H1 (cell line): Measurements from ENCODE around the gene TBC1D19. TPM values are rescaled to one million over a fixed set of nuclear protein-coding genes. Genes with fewer than 3 reads are reported as not detected.

Source experiments
- CTCF ChIA-PET: fragments of 300-600 bp; sonication (Branson Sonifier 250); formaldehyde crosslinking; loops from one replicate; lab custom pipeline; 2021; ENCODE audit not compliant: partially characterized antibody; lab: Charles Lee
- POLR2A ChIA-PET: fragments of 300-600 bp; sonication (Branson Sonifier 250); formaldehyde crosslinking; loops from one replicate; lab custom pipeline; 2021; ENCODE audit warnings: inconsistent platforms; ENCODE audit not compliant: partially characterized antibody; lab: Charles Lee
- DNase-seq, 2 experiments: peaks; one replicate each; pipeline versions ENCODE4 v3.0.0 to v3.0.0-alpha.2; 2010 to 2022; ENCODE audit warnings: low spot score in 2 of 2, low read depth in 1 of 2, mixed read lengths in 1 of 2
- FAIRE-seq: peaks from 2 replicates; lab custom pipeline; 2011; peaks lifted over from hg19 to GRCh38; lab: Jason Lieb, UNC
- H2AFZ ChIP-seq: 2 replicates; pipeline ENCODE4 v1.8.1; 2012; ENCODE audit warnings: low read length, inconsistent platforms
- H2AK5ac ChIP-seq: 2 replicates; pipeline ENCODE4 v1.6.1; 2013; ENCODE audit warnings: low read depth, low read length
- H2BK120ac ChIP-seq: replicated peaks from 2 replicates; pipeline ENCODE3; 2013; ENCODE audit warnings: low read depth, low read length, inconsistent platforms
- H2BK12ac ChIP-seq: 2 replicates; pipeline ENCODE4 v1.6.1; 2013; ENCODE audit warnings: low read depth, low read length
- H2BK15ac ChIP-seq: 2 replicates; pipeline ENCODE4 v1.6.1; 2013; ENCODE audit warnings: low read length
- H2BK20ac ChIP-seq: 2 replicates; pipeline ENCODE4 v1.6.1; 2013; ENCODE audit warnings: low read length
- H2BK5ac ChIP-seq: 2 replicates; pipeline ENCODE4 v1.6.1; 2013; ENCODE audit warnings: low read depth, low read length
- H3K14ac ChIP-seq: 2 replicates; pipeline ENCODE4 v1.6.1; 2013; ENCODE audit warnings: inconsistent platforms; ENCODE audit not compliant: insufficient read length
- H3K18ac ChIP-seq: 2 replicates; pipeline ENCODE4 v1.6.1; 2013; ENCODE audit warnings: low read length; ENCODE audit errors: extremely low read depth
- H3K23ac ChIP-seq: 2 replicates; pipeline ENCODE4 v1.6.1; 2013; ENCODE audit warnings: inconsistent platforms; ENCODE audit not compliant: insufficient read length
- H3K23me2 ChIP-seq: 2 replicates; pipeline ENCODE4 v1.6.1; 2013; ENCODE audit warnings: low read depth, low read length
- H3K27ac ChIP-seq: 2 replicates; pipeline ENCODE4 v1.6.1; 2011; ENCODE audit warnings: low read depth, low read length, inconsistent platforms
- H3K27me3 ChIP-seq, 4 experiments: replicated peaks in 1 of 4; 1 replicate in 1 of 4; 2 replicates in 3 of 4; pipeline versions ENCODE4 v1.6.1 to v1.8.1; 2011 to 2013; ENCODE audit warnings: low read length in 3 of 4, mild to moderate bottlenecking in 3 of 4, inconsistent platforms in 2 of 4, mixed read lengths in 2 of 4, moderate library complexity in 1 of 4; ENCODE audit not compliant: control insufficient read depth in 3 of 4, insufficient read depth in 3 of 4; ENCODE audit errors: extremely low read depth in 1 of 4
- H3K36me3 ChIP-seq, 4 experiments: 2 replicates each; pipeline versions ENCODE4 v1.6.1 to v1.8.1; 2011 to 2013; ENCODE audit warnings: mild to moderate bottlenecking in 4 of 4, low read length in 3 of 4, moderate library complexity in 2 of 4, control low read depth in 1 of 4, inconsistent platforms in 1 of 4; ENCODE audit not compliant: insufficient read depth in 4 of 4, control insufficient read depth in 2 of 4
- H3K4ac ChIP-seq: replicated peaks from 2 replicates; pipeline ENCODE3; 2013; ENCODE audit warnings: low read length, low read depth, mixed read lengths, inconsistent platforms; ENCODE audit not compliant: insufficient read length
- H3K4me1 ChIP-seq, 4 experiments: replicated peaks in 1 of 4; 1 replicate in 1 of 4; 2 replicates in 3 of 4; pipeline versions ENCODE4 v1.6.1 to v1.8.1; 2011 to 2013; ENCODE audit warnings: low read length in 3 of 4, inconsistent platforms in 2 of 4, mixed read lengths in 1 of 4; ENCODE audit not compliant: insufficient read depth in 4 of 4, control insufficient read depth in 3 of 4
- H3K4me2 ChIP-seq, 2 experiments: 2 replicates each; pipeline versions ENCODE4 v1.6.1 to v1.8.1; 2011 to 2013; ENCODE audit warnings: low read depth in 2 of 2, low read length in 2 of 2, control low read depth in 1 of 2, inconsistent platforms in 1 of 2, mild to moderate bottlenecking in 1 of 2; ENCODE audit not compliant: insufficient read depth in 1 of 2
- H3K4me3 ChIP-seq, 4 experiments: fragments of 200-600, 300-600 bp in 1 of 4; sonication (generic), shearing (Covaris generic), sonication (Bioruptor Twin) in 1 of 4; 2 replicates each; pipeline versions ENCODE4 v1.5.1 to v1.8.1; 2011 to 2016; ENCODE audit warnings: low read length in 4 of 4, low read depth in 3 of 4, control low read depth in 2 of 4, inconsistent platforms in 2 of 4, mild to moderate bottlenecking in 2 of 4, mixed read lengths in 1 of 4, moderate library complexity in 1 of 4; ENCODE audit not compliant: insufficient read depth in 2 of 4; ENCODE audit errors: extremely low read depth in 1 of 4
- H3K56ac ChIP-seq: replicated peaks from 2 replicates; pipeline ENCODE3; 2013; ENCODE audit warnings: low read depth, mild to moderate bottlenecking, mixed read lengths, low read length, inconsistent platforms; ENCODE audit not compliant: insufficient read length
- H3K79me1 ChIP-seq: 2 replicates; pipeline ENCODE4 v1.6.1; 2013; ENCODE audit warnings: low read depth, low read length, control low read depth
- H3K79me2 ChIP-seq, 2 experiments: 2 replicates each; pipeline versions ENCODE4 v1.6.1 to v1.8.1; 2012 to 2013; ENCODE audit warnings: low read length in 2 of 2, mild to moderate bottlenecking in 2 of 2, inconsistent platforms in 1 of 2; ENCODE audit not compliant: insufficient read depth in 2 of 2, control insufficient read depth in 1 of 2
- H3K9ac ChIP-seq, 4 experiments: replicated peaks in 1 of 4; 1 replicate in 1 of 4; 2 replicates in 3 of 4; pipeline versions ENCODE4 v1.6.1 to v1.8.1; 2011 to 2013; ENCODE audit warnings: low read depth in 3 of 4, low read length in 3 of 4, control low read depth in 2 of 4, mild to moderate bottlenecking in 2 of 4, moderate library complexity in 2 of 4, inconsistent platforms in 1 of 4; ENCODE audit errors: extremely low read depth in 1 of 4
- H3K9me3 ChIP-seq, 2 experiments: 2 replicates each; pipeline versions ENCODE4 v1.6.1 to v1.8.1; 2012 to 2013; ENCODE audit warnings: mild to moderate bottlenecking in 2 of 2, moderate library complexity in 2 of 2, control low read depth in 1 of 2, inconsistent platforms in 1 of 2, low read depth in 1 of 2, low read length in 1 of 2, mixed read lengths in 1 of 2; ENCODE audit not compliant: insufficient read depth in 2 of 2
- H4K20me1 ChIP-seq, 2 experiments: replicated peaks in 1 of 2; 2 replicates each; pipeline versions ENCODE3 to v1.8.1; 2011 to 2013; ENCODE audit warnings: inconsistent platforms in 2 of 2, low read length in 2 of 2, mild to moderate bottlenecking in 1 of 2; ENCODE audit not compliant: insufficient read depth in 2 of 2, control insufficient read depth in 1 of 2
- H4K5ac ChIP-seq: 2 replicates; pipeline ENCODE4 v1.6.1; 2013; ENCODE audit warnings: low read length, low read depth, mixed read lengths, inconsistent platforms; ENCODE audit not compliant: insufficient read length
- H4K8ac ChIP-seq: 2 replicates; pipeline ENCODE4 v1.8.0; 2013; ENCODE audit warnings: mild to moderate bottlenecking, moderate library complexity, low read length, inconsistent platforms; ENCODE audit not compliant: insufficient read depth; ENCODE audit errors: extremely low read depth
- H4K91ac ChIP-seq: replicated peaks from 2 replicates; pipeline ENCODE3; 2013; ENCODE audit warnings: low read length, mixed read lengths, inconsistent platforms; ENCODE audit not compliant: insufficient read length
- CHD1 ChIP-seq: IDR thresholded peaks from 2 replicates; pipeline ENCODE4 v1.6.1; 2012; ENCODE audit warnings: low read depth, low read length, improper control_type of control experiment
- EGR1 ChIP-seq: IDR thresholded peaks from 2 replicates; pipeline ENCODE4 v1.6.1; 2011; ENCODE audit warnings: low read depth, low read length, borderline replicate concordance
- PHF8 ChIP-seq: fragments of 200-600 bp; sonication (generic); conservative IDR thresholded peaks from 2 replicates; pipeline ENCODE4 v1.7.1; 2012; ENCODE audit warnings: low read depth, mild to moderate bottlenecking, inconsistent platforms, low read length, moderate library complexity
- RAD21 ChIP-seq, 2 experiments: IDR thresholded peaks in 1 of 2; conservative IDR thresholded peaks in 1 of 2; 2 replicates each; pipeline ENCODE4 v1.6.1; 2011; ENCODE audit warnings: low read depth in 2 of 2, low read length in 2 of 2, improper control_type of control experiment in 1 of 2, inconsistent platforms in 1 of 2, mild to moderate bottlenecking in 1 of 2, moderate library complexity in 1 of 2
- SIRT6 ChIP-seq: IDR thresholded peaks from one replicate; pipeline ENCODE4 v1.7.1; 2012; ENCODE audit warnings: low read length, inconsistent platforms
- SP2 ChIP-seq: IDR thresholded peaks from 2 replicates; pipeline ENCODE4 v1.6.1; 2012; ENCODE audit warnings: mild to moderate bottlenecking, low read length, inconsistent platforms
- WGBS, 2 experiments: shearing (Covaris generic) in 1 of 2; methylation state at CpG; one replicate each; pipeline versions ENCODE4 v1.1.6 to v1.1.7; 2013 to 2015; ENCODE audit warnings: low lambda C conversion rate in 2 of 2, mixed read lengths in 2 of 2, inconsistent platforms in 1 of 2, low coverage in 1 of 2, missing lambda C conversion rate in 1 of 2; ENCODE audit not compliant: insufficient replicate concordance in 2 of 2, insufficient coverage in 1 of 2, insufficient read length in 1 of 2; ENCODE audit errors: extremely low coverage in 1 of 2, missing lambda C conversion rate in 1 of 2; 5-methylcytosine and 5-hydroxymethylcytosine counted together
- polyA plus RNA-seq, 7 experiments: library from polyadenylated mRNA; depleted of rRNA in 3 of 7; stranded (reverse) in 5 of 7; unstranded in 2 of 7; fragments of >200 nt in 5 of 7; fragments of 200-250 nt in 2 of 7; gene quantifications; 1 replicate in 5 of 7; 2 replicates in 1 of 7; 4 replicates in 1 of 7; pipeline versions ENCODE4 v1.2.1 to v1.2.3, GENCODE V29; 2011 to 2013; ENCODE audit warnings: missing spikeins in 2 of 7, mixed read lengths in 2 of 7
- total RNA-seq: library from RNA; stranded (reverse); fragmentation: NEBNext Ultra II Directional; extraction: Animal tissue kit (Norgen Biotek cat#: 25700); gene quantifications from 2 replicates; pipeline ENCODE4 v1.2.1, GENCODE V29; 2021

TBC1D19 gene
- total and polyA plus RNA-seq, 2 of the 8 experiments (the other 6 are each of a cell fraction or from before 2014, with no cell fraction given): 1.9 to 3.5 TPM

DNA sequence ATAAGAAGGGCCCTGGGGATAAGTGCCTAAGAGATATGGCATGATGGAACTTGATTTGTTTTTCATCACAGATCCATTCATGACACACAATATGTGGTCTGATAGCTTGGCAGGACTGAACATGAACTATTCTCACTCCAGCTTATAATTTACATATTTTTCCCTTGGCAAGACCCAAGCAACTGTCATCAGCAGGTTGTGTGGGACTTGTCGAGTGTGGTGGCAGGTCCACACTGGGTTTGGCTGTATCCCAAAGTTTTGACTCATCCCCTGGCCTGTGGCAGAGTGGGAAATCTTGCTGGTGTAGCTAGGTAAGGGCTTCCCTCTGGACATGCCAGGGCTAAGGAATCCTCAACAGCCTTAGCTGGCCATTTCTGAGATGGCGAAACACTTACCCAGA lies 195.8 kb downstream of the TBC1D19 start:
- no peak overlapping the region for H2AFZ ChIP-seq
- DNase-seq (no peak), FAIRE-seq (no peak)
- no peaks in the 10 kb centered on the region for H3K27me3 ChIP-seq
- H2BK15ac ChIP-seq: no peak overlapping the region
- H2BK5ac ChIP-seq: no peak overlapping the region
- H3K56ac ChIP-seq: no peak overlapping the region
- H4K20me1 ChIP-seq: peaks cover 0 to 1% of the 10 kb centered on the region in 2 experiments
- H3K36me3 ChIP-seq: no peaks in the 10 kb centered on the region
- H4K91ac ChIP-seq: no peak overlapping the region
- H3K23ac ChIP-seq: no peak overlapping the region
- H3K27ac ChIP-seq: no peak overlapping the region
- ChIA-PET POLR2A (no interaction called here), CTCF (interaction anchor here (1.3 kb wide), 1 partner anchor 227 kb away, joined by 3 read pairs; no protein-coding TSS in a partner anchor)
- no peaks in the 10 kb centered on the region for H3K79me2 ChIP-seq
- H4K8ac ChIP-seq: 0 out of 2 replicates have a peak overlapping the region, but pooled peaks have one; percentile 66
- H2BK120ac ChIP-seq: no peak overlapping the region
- H3K9ac ChIP-seq: no peak overlapping the region
- no peak overlapping the region for H3K4me2 ChIP-seq
- H3K4me3 ChIP-seq: no peak overlapping the region
- no peaks in the 10 kb centered on the region for H3K4me1 ChIP-seq
- no peak overlapping the region for H3K4ac ChIP-seq
- H3K79me1 ChIP-seq: no peaks in the 10 kb centered on the region
- H2AK5ac ChIP-seq: no peak overlapping the region
- H3K14ac ChIP-seq: no peak overlapping the region
- no peak overlapping the region for H2BK20ac ChIP-seq
- no peaks in the 10 kb centered on the region for H3K9me3 ChIP-seq
- H3K18ac ChIP-seq: no peak overlapping the region
- H4K5ac ChIP-seq: no peak overlapping the region
- H3K23me2 ChIP-seq: no peaks in the 10 kb centered on the region
- H2BK12ac ChIP-seq: no peak overlapping the region
- 90% methylated on average over 2 of the region's 2 CpGs; no CpG with 5 or more reads in 1 of the 2 experiments for WGBS, 2 experiments
- TF ChIP-seq SIRT6 (no peak), CHD1 (no peak), PHF8 (no peak), EGR1 (no peak), SP2 (no peak), RAD21 (IDR thresholded peaks at IDR 0.05 in 1 of 2, conservative IDR thresholded peaks at IDR 0.05 in 1 of 2; ENCODE audit: low read depth in 2 of 2, low read length in 2 of 2) (no peak)
